RWPE2 (cell line): ENCODE data around the gene CRHR1.

Experiments
- ATAC-seq: fragments of 200-7000 bp; cut with Tn5 transposase; 3 replicates; pipeline ENCODE4 v1.9.1; 2021; ENCODE audit warnings: low read depth
- DNase-seq: peaks from one replicate; pipeline ENCODE4 v3.0.0-alpha.2; 2020; ENCODE audit warnings: low spot score
- H3K27ac ChIP-seq: fragments of 450-650 bp; 2 replicates; pipeline ENCODE4 v1.5.1; 2017; ENCODE audit warnings: mild to moderate bottlenecking; ENCODE audit not compliant: poor library complexity, severe bottlenecking
- H3K27me3 ChIP-seq: fragments of 250-450 bp; sonication (Bioruptor Pico); 2 replicates; pipeline ENCODE4 v1.5.1; 2021; ENCODE audit warnings: mild to moderate bottlenecking, moderate library complexity; ENCODE audit not compliant: insufficient read depth, poor library complexity, severe bottlenecking
- H3K36me3 ChIP-seq: fragments of 250-450 bp; sonication (Bioruptor Pico); 2 replicates; pipeline ENCODE4 v1.5.1; 2020; ENCODE audit warnings: low read depth, mild to moderate bottlenecking, moderate library complexity
- H3K4me1 ChIP-seq: fragments of 250-450 bp; sonication (Bioruptor Pico); 2 replicates; pipeline ENCODE4 v1.5.1; 2021; ENCODE audit warnings: mild to moderate bottlenecking, moderate library complexity; ENCODE audit not compliant: insufficient read depth, poor library complexity, severe bottlenecking
- H3K4me3 ChIP-seq: fragments of 250-450 bp; sonication (Bioruptor Pico); 2 replicates; pipeline ENCODE4 v1.5.1; 2021; ENCODE audit warnings: mild to moderate bottlenecking, moderate library complexity; ENCODE audit not compliant: severe bottlenecking
- H3K9me3 ChIP-seq: fragments of 250-450 bp; sonication (Bioruptor Pico); 2 replicates; pipeline ENCODE4 v1.5.1; 2021; ENCODE audit warnings: mild to moderate bottlenecking, moderate library complexity; ENCODE audit not compliant: severe bottlenecking
- TF ChIP-seq, protein P1 (sequence below): fragments of 450-650 bp; IDR thresholded peaks from one replicate; pipeline ENCODE4 v1.5.1; 2017; ENCODE audit warnings: mild to moderate bottlenecking, moderate library complexity; ENCODE audit not compliant: poor library complexity, severe bottlenecking

CRHR1 gene

DNA sequence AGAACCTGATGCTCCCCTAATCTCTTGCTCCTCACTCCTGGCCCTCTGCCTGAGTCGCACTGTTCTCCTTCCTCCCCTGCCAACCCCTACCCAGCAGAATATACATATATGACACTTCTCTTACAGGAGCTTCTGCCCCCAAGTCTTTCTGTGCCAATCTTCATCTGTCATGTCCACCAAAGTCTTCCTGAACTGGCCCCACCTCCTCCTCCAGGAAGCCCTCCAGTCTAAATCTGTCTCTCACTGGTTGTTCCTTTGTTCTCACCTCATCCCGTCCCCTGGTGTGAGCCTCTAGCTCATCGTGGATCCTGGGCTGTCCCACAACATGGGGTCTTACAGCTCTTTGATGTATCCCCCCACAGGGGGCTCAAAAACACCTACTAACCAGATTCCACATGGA lies 8.3 kb downstream of the CRHR1 start:
- no peak for DNase-seq
- H3K9me3 ChIP-seq: no peaks in the 10 kb centered on the region
- TF ChIP-seq, protein P1, sequence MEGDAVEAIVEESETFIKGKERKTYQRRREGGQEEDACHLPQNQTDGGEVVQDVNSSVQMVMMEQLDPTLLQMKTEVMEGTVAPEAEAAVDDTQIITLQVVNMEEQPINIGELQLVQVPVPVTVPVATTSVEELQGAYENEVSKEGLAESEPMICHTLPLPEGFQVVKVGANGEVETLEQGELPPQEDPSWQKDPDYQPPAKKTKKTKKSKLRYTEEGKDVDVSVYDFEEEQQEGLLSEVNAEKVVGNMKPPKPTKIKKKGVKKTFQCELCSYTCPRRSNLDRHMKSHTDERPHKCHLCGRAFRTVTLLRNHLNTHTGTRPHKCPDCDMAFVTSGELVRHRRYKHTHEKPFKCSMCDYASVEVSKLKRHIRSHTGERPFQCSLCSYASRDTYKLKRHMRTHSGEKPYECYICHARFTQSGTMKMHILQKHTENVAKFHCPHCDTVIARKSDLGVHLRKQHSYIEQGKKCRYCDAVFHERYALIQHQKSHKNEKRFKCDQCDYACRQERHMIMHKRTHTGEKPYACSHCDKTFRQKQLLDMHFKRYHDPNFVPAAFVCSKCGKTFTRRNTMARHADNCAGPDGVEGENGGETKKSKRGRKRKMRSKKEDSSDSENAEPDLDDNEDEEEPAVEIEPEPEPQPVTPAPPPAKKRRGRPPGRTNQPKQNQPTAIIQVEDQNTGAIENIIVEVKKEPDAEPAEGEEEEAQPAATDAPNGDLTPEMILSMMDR: no peak
- no peak overlapping the region for H3K27ac ChIP-seq
- no peaks in the 10 kb centered on the region for H3K36me3 ChIP-seq
- H3K4me1 ChIP-seq: no peaks in the 10 kb centered on the region
- ATAC-seq: no peak
- no peak overlapping the region for H3K4me3 ChIP-seq
- H3K27me3 ChIP-seq: peaks cover 47% of the 10 kb centered on the region

DNA sequence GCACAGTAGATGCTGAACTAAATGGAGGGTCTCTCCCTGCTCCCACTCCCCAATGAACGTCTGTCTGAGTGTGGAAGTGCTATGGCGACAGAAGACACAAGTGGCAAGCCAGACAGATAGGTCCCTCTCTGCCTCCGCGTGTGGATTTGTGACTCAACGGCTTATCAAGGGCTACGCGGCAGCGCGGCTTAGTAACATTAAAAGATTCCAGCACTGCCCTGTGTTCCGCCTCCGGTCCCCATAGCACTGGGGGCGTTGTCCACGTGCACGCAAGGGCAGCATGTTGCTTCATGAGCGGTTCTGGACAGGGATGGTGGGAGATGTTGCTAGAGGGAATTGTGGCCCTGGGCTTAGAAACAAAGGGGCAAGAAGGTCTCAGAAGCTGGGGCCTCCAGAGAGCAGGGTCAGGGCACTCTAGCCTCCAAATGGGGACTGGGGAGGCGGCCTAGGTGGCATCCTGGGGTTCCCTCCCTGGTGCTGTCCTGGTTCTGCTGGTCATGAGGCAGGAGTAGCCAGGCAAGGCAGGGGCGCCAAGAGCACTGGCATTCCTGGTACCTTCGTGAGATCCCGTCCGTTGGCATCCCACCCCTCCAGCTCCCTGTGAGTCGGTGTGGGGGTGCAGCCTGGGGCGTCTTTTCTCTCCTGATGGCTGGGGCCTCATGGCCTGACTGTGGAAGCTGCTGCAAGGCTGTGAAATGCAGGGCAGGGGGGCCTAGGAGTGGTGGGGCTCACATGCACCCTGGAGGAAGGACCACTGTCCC lies 9.1 kb downstream of the CRHR1 start:
- TF ChIP-seq, protein P1: no peak
- Histone ChIP-seq H3K36me3 (no peaks in the 10 kb centered on the region), H3K27me3 (peaks cover 46% of the 10 kb centered on the region), H3K4me1 (no peaks in the 10 kb centered on the region), H3K4me3 (no peak overlapping the region), H3K27ac (no peak overlapping the region), H3K9me3 (no peaks in the 10 kb centered on the region)
- DNase-seq (no peak), ATAC-seq (no peak)

DNA sequence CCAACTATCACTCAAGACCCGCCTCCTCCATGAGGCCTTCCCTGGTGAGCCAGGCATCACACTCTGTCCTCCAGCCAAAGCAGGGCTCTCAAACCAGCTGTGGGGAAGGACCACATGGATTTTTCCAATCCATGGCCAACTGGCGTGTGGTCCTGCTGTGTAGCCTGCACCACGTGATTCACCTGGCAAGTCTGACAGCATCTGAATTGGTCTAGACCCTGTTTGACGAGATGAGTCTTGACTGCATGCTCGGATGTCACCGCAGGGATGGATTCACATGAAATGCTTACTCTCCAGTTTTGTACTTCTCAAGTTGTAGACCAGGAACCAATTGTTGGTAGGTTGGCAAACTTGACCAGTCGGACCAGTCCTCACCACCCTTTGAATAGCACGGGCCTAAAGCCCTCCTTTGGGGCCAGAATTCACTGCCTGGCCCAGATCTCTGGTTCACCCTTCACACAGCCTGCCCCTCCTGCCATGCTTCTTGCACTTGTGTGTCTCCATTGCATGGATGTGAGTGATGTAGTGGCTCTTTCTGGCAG lies 9.9 kb downstream of the CRHR1 start:
- Histone ChIP-seq H3K9me3 (no peaks in the 10 kb centered on the region), H3K4me3 (no peak overlapping the region), H3K27ac (no peak overlapping the region), H3K27me3 (peaks cover 37% of the 10 kb centered on the region), H3K36me3 (no peaks in the 10 kb centered on the region), H3K4me1 (no peaks in the 10 kb centered on the region)
- ATAC-seq (no peak), DNase-seq (no peak)
- TF ChIP-seq, protein P1: no peak

DNA sequence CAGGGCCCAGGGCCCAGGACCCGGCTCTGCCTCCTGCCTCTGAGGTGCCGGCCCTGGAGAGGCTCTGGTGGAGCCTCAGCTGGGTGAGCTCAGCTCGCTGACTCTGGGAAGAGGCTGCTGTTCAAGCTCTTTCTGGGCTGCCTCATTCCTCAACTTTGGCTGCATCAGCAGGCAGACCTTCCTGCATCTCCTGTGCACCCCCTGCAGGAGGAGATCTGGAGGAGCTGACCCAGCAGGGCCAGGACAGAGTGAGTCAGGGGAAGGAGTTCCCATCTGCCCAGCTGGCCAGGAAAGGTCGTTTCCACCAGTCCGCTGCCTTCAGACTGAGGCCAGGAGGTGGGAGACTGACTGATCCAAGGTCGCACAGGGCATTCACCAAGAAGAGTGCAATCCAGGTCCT lies 10.7 kb downstream of the CRHR1 start:
- peaks cover 29% of the 10 kb centered on the region for H3K27me3 ChIP-seq
- no peak overlapping the region for H3K4me3 ChIP-seq
- no peaks in the 10 kb centered on the region for H3K4me1 ChIP-seq
- DNase-seq (no peak), ATAC-seq (peak; percentile 33; the same call in 1 of the 3 replicates)
- no peaks in the 10 kb centered on the region for H3K36me3 ChIP-seq
- H3K9me3 ChIP-seq: no peaks in the 10 kb centered on the region
- no peak overlapping the region for H3K27ac ChIP-seq
- TF ChIP-seq, protein P1: no peak

DNA sequence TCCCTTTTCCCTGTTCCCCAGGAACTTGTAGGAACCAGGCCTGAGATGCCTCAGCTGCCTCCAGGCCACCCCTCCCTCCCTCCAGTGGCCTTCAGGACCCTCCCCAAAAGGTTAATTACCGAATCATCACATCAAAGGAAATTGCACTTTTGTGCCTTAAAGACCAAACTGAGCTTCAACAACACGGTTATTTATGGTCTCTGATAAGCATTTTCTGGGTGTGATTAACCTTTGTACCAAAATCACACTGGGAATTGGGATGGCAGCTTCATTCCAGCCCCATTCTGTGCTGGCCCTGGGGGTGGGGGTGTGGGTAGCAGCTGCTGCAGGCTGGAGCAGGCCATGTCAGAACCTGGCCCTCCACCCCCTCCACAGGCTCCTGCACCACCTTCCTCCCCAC lies 16.7 kb downstream of the CRHR1 start:
- H3K9me3 ChIP-seq: no peaks in the 10 kb centered on the region
- TF ChIP-seq, protein P1: no peak
- H3K27me3 ChIP-seq: peaks cover 40% of the 10 kb centered on the region
- ATAC-seq: no peak
- H3K36me3 ChIP-seq: no peaks in the 10 kb centered on the region
- no peaks in the 10 kb centered on the region for H3K4me1 ChIP-seq
- no peak overlapping the region for H3K4me3 ChIP-seq
- H3K27ac ChIP-seq: no peak overlapping the region
- DNase-seq: no peak
